Stimulated activated CD4-positive, alpha-beta T cell treated with anti-CD3 and anti-CD28 coated beads, Interleukin-4, amount 100 ng/mL, for 48 hours (primary cell): Measurements from ENCODE around the gene RNH1.

Source experiments
- DNase-seq, 2 donors: peaks; one replicate each; pipeline ENCODE4 v3.0.0-alpha.2; 2020; ENCODE audit warnings: low read depth in 2 of 2

The RNH1 gene

GRCh38 chr11:537622-538430 lies 30.8 kb upstream of the RNH1 start:
- DNase-seq, result no peak

GRCh38 chr11:536841-537621 lies 30.0 kb upstream of the RNH1 start, which contains the start of gene LRRC56:
Gene LRRC56, plus strand, starts transcription at chr11:537527. Its CDS starts 3,158 bp downstream, at chr11:540685.
- peak; percentile 82 for DNase-seq

GRCh38 chr11:535519-536454 lies 28.7 kb upstream of the RNH1 start, which contains the start of gene HRAS:
Gene HRAS, minus strand, starts transcription at chr11:535576.
- DNase-seq, result peak; percentile 94 to 95

GRCh38 chr11:535210-535518 lies 28.1 kb upstream of the RNH1 start:
- no peak for DNase-seq

- no peak for DNase-seq
These were observed 27.6 kb upstream of the RNH1 start for GRCh38 chr11:534396-535209.

GRCh38 chr11:533586-534395 lies 26.7 kb upstream of the RNH1 start:
- DNase-seq, result no peak

- no peak for DNase-seq
These were observed 26.0 kb upstream of the RNH1 start for GRCh38 chr11:532986-533585.

GRCh38 chr11:532527-532985 lies 25.5 kb upstream of the RNH1 start:
- DNase-seq, result no peak

GRCh38 chr11:531919-532526 lies 25.0 kb upstream of the RNH1 start:
- DNase-seq, result no peak

- no peak for DNase-seq
These were observed 24.2 kb upstream of the RNH1 start for GRCh38 chr11:530960-531831.

- DNase-seq, result no peak
These were observed 22.8 kb upstream of the RNH1 start for GRCh38 chr11:529728-530411.

GRCh38 chr11:528815-529727 lies 22.0 kb upstream of the RNH1 start:
- no peak for DNase-seq

GRCh38 chr11:528166-528814 lies 21.2 kb upstream of the RNH1 start:
- DNase-seq, result no peak

GRCh38 chr11:526192-526591 lies 19.1 kb upstream of the RNH1 start:
- no peak for DNase-seq

GRCh38 chr11:521177-521688 lies 14.2 kb upstream of the RNH1 start:
- DNase-seq, result no peak
